GM19455 (cell line): ENCODE results near the gene LVRN.

Experiments
- ATAC-seq: cut with Tn5 transposase; IDR thresholded peaks from one replicate; pipeline ENCODE4 v1.9.1; 2021; ENCODE audit not compliant: unreplicated experiment

The LVRN gene

DNA sequence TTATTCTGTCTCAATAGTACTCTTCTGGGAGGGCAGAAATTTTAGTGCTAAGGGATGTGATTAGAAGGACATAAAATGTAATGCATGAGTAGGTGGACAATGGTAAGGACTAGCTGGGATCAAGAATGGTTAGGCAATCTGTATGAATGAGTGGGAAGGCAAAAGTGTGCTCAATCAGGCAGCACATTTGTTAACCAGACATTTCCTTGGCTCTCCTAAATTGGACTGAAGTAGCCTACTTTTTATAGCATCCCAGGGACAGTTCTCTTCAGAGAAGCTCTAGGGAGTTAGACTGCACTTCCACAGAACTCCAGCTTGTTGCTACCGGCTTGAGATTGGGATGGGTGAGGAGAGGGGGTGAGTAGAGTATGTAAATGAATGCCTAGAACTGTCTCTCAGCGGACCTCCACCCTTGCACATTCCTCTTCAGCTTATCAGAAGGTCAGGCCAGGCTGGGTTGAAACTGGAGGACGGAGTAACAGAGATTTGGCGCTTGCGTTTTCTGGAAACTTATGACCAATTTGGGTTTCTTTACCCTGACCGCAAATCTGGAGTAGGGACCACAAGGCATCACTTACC is 51.0 kb downstream of the LVRN start:
- no peak for ATAC-seq

DNA sequence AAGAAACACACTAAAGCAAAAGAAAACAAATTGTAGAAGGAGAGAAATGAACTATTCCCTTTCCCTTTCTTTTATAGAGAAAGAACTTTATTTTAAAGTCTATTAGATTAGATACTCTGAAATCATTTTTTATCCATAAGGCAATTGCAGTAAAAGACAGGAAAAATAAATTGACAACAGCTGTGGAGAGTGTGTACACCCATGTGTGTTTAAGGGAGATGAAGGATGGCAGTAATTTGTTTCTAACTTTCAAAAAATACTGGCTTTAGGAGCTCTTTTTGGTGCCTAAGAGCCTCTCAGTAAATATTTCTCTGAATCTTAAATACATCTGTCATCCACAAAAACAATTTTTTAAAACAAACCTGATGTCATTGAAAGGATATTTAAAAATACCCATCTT is 51.7 kb downstream of the LVRN start:
- ATAC-seq = no peak

DNA sequence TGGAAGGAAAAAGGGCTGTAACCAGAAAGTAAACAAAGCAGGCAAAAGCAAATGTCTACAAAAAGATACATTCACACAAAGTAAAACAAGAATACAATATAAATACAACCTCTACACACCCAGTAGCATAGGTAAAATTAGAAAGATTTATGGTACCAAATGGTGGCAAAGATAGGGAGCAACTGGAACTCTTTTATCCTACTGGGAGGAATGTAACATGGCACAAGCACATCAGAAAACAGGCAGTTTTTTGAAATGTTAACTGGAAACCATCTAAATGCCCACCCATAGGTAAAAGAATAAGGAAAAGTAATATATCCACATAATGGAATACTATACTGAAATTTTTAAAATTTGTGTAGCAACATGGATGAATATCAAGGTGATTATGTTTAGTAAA is 61.3 kb downstream of the LVRN start:
- no peak for ATAC-seq

- ATAC-seq = no peak
Observed at GRCh38 chr5:116025866-116026265, 63.6 kb downstream of the LVRN start.

DNA sequence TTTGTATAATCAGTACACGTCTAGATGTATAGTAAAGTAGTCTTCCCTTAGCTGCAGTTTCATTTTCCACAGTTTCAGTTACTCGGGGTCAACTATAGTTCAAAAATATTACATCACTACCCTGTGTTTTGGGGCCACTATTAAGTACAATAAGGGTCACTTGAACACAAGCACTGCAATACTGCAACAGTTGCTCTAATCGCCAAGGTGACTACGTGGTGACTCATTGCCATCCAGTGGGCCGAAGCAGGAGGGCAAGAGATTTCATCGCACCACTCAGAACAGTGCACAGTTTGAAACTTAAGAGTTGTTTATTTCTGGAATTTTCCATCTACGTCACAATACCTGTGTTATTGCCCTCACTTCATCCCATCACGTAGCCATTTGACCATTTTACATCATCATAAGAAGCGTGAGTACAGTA is 69.8 kb downstream of the LVRN start, which contains the start of gene ARL14EPL:
Gene ARL14EPL (plus strand): TSS at position 379 of the 424 bp plus-strand sequence. CDS start 18,994 bp downstream, outside the sequence.
- ATAC-seq = peak; percentile 91

GRCh38 chr5:116032991-116033390 is 70.7 kb downstream of the LVRN start:
- peak; percentile 41 for ATAC-seq

- no peak for ATAC-seq
Observed at GRCh38 chr5:116035123-116035522, 72.8 kb downstream of the LVRN start.

GRCh38 chr5:116037236-116037822 is 75.1 kb downstream of the LVRN start:
- ATAC-seq = no peak

DNA sequence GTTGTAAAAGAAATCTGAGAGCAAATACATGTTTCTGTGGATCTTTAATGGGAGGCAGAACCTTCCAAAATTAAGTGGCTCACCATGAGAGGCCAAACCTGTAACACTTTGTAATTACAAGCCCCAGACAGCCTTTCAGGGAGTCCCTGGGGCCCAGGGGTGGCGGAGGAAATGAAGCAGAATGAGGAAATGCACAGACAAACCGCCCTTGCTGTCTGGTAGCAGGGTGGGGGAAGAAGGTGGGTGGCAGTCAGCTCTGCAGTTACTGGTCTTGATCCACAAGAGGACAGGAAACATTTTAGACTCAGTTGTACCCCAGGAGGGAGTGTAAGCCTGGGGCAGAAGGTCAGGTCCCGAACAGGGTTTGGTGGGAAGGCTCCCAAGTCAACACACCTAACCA is 76.5 kb downstream of the LVRN start:
- ATAC-seq = peak; percentile 59

- ATAC-seq = no peak
Observed at GRCh38 chr5:116042375-116042774, 80.1 kb downstream of the LVRN start.

DNA sequence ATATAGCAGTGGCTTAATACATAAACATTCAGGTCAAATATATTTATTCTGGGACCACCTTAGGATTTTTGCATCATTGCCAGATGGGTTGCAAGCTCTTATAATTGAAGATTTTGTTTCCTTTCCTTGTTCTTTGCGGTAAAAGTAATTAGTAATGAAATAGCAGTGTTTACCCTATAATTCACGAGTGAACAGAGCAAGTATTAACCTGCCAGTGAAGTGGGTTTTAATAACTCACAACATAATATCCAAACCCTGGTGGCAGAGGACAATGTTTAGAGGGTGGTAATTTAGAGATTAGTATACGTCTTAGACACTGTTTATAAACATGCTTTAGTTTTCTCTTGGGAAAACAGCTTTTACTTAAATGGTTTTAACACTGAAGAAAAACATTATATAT is 81.8 kb downstream of the LVRN start:
- ATAC-seq = no peak

DNA sequence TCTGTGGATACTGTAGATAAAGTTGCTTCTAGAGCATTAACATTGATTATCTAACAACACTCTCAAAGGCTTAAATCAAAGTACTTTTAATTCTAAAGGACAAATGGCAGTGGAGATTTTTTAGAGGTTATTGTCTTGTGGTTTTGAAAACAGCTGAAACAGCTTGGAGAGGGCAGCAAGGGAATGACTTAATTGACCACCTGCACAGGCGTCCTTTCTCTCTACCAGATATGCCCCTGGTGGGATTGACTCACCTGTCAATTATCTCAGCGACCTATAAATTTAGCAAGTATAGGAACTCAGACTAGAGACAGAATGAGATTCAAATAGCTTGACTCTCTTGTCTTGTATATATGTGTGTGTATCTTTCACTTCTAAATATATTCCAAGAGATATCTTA is 83.5 kb downstream of the LVRN start:
- ATAC-seq = no peak

- no peak for ATAC-seq
Observed at GRCh38 chr5:116046261-116046660, 84.0 kb downstream of the LVRN start.

DNA sequence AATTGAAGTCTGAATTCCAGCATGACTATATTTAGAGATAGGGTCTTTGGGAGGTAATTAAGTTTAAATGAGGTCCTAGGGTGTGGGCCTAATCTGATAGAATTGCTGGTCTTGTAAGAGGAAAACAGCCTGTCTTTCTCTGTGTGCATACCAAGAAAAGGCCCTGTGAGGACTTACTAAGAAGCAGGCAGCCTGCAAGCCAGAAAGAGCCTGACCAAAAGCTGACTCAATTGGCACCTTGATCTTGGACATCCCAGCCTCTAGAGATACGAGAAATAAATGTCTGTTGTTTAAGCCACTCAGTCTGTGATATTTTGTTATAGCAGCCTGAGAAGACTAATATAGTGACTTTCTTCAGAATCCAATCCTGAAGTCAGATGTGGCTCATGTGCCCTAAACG is 84.5 kb downstream of the LVRN start:
- ATAC-seq = no peak

- ATAC-seq = no peak
Observed at GRCh38 chr5:116058346-116058936, 96.2 kb downstream of the LVRN start.

GRCh38 chr5:116062352-116062751 is 100.1 kb downstream of the LVRN start:
- no peak for ATAC-seq

DNA sequence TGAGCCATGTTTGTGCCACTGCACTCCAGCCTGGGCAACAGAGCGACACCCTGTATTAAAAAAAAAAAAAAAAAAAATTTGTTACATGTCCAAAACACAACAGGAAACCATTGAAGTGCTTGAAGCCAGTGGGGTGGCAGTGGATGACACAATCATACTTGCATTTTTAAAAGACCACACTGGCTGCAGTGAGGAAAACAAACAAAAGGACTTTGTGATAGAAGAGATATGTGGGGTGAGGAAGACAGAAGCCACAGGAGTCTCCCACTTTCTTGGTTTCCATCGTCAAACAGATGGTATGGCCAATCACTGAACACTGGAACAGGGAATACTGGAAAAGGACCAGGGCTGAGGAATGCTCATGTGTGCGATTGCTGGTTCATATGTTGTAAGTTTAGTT is 101.7 kb downstream of the LVRN start:
- no peak for ATAC-seq

- no peak for ATAC-seq
Observed at GRCh38 chr5:116068028-116068632, 105.9 kb downstream of the LVRN start.

GRCh38 chr5:116071211-116071610 is 108.9 kb downstream of the LVRN start:
- no peak for ATAC-seq

DNA sequence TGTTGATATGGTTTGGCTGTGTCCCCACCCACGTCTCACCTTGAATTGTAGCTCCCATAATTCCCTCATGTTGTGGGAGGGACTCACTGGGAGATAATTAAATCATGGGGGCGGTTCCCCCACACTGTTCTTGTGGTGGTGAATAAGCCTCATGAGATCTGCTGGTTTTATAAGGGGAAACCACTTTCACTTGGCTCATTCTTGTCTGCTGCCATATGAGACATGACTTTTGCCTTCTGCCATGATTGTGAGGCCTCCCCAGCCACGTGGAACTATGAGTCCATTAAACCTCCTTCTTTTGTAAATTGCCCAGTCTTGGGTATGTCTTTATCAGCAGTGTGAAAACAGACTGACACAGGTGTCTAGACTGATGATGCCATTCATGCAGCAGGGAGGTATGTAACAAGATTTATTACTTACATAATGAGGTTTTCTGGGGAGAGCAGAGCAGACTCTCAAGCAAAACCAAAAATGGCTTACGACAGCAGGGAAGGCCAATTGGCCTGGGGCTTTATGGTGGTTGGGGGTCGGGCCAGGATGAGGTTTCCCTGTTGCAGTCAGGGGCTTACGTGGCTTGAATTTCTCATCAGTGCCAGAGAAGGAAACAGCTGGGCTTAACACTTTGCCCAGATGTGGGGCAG is 113.0 kb downstream of the LVRN start:
- no peak for ATAC-seq

DNA sequence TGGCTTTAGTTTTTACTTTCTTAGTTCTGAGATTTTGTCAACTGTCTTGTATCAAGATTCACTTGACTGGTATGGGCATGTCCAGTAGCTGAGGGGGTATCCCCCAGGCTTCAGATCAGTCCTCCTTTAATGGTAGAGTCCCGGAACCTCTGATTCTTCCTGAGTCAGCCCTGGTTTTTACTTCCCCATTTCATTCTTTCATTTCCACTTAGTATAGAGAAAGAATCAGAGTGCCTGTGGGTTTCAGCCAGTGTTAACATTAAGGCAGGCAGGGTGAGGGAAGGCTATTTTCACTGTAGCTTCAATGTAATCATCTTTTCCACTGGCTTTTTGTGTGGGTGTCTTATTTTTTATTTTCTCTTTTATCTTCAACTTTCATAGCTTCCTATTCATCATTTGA is 114.2 kb downstream of the LVRN start:
- peak; percentile 98 for ATAC-seq
